ENCODE measurements around the gene MBOAT2.

GRCh38 chr2:8837795-8838140, 165.7 kb downstream of the MBOAT2 start:
- TF ChIP-seq CTCF (IDR thresholded peaks at IDR 0.05): no peak
- no peak for TF ChIP-seq POLR2A (IDR thresholded peaks at IDR 0.05)

Data from testis (tissue), 2 donors.